GM12874 (cell line): Measurements from ENCODE around the gene OSBPL6.

Source experiments
- TF ChIP-seq, protein P1 (sequence below): IDR thresholded peaks from 2 replicates; pipeline ENCODE4 v1.5.1; 2011; ENCODE audit warnings: low read depth, mild to moderate bottlenecking, control low read depth, low read length, moderate library complexity; ENCODE audit not compliant: insufficient read depth

Gene OSBPL6

DNA sequence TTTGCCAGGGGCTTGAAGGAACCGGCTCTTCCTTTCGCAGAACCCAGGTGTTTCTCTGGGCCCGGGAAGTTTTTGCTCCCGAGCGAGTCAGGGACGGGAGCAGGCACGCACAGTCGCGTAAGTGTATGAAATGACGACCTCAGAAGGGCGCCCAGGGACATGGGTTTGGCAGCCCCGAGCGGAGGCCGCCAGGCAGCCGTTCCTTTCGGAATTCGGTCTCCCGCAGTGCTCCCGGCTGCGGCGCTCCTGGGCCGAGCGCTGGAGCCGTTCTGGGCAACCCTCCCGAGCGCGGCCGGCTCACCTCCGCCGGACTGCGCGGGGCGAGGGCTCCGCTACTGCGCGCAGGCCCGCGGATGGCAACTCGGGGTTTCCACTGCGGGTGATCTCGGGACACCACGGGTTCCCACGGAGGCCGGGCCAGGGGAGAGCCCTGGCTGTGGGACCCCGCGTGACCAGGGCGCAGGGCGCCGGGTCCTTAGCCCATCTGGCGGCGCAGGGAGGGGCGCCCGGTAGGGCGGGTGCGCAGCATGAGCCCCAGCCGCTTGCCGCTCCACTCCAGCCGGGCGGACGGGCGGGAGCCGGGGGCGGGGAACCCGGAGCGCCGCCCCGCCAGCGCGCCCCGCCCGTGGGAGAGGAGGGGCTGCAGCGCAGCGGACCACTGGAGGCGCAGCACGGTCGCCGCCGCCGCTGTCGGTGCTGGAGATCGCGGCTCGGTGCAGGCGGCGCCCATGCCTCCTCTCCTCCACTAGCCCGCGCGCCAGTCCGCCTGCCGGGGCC lies at the start of gene OSBPL6:
Gene OSBPL6, plus strand, starts transcription at position 690 of the 777 bp plus-strand sequence. CDS start 111,673 bp downstream, outside the sequence.
- TF ChIP-seq, protein P1, sequence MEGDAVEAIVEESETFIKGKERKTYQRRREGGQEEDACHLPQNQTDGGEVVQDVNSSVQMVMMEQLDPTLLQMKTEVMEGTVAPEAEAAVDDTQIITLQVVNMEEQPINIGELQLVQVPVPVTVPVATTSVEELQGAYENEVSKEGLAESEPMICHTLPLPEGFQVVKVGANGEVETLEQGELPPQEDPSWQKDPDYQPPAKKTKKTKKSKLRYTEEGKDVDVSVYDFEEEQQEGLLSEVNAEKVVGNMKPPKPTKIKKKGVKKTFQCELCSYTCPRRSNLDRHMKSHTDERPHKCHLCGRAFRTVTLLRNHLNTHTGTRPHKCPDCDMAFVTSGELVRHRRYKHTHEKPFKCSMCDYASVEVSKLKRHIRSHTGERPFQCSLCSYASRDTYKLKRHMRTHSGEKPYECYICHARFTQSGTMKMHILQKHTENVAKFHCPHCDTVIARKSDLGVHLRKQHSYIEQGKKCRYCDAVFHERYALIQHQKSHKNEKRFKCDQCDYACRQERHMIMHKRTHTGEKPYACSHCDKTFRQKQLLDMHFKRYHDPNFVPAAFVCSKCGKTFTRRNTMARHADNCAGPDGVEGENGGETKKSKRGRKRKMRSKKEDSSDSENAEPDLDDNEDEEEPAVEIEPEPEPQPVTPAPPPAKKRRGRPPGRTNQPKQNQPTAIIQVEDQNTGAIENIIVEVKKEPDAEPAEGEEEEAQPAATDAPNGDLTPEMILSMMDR = no peak

DNA sequence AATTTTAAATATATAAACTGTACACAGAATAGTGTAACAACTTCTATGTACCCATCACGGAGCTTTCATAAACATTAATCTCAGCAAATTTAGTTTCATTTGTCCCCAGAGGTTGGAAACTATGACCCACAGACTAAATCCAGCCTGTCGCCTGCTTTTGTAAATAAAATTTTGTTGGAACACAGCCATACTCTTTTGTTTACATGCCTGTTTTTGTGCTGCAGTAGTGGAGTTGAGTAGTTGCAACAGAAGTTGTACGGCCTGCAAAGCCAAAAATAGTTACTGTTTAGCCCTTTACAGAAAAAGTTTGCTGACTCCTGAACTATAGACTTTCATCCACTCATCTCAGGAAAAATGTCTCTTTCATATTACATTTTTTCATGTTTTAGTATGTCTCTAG lies 42.3 kb upstream of the OSBPL6 start:
- TF ChIP-seq, protein P1 = no peak

DNA sequence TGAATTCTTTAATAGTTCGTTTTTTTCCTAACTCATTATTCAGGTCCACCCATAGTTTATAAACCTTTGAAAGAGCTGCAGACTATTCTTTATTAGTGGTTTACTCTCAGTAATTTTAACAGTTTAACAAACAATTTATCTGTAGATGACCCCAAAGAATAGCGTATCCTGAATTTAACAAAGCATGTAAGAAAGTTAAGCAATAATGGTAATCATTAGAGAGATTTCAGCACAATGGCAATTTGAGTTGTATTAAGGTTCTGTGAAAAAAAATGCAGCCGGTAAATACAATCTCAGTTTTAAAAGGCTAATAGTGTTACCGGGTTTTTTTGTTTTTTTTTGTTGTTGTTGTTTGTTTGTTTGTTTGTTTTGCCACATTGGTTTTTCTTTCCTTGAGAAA lies 41.8 kb upstream of the OSBPL6 start:
- TF ChIP-seq, protein P1 = no peak

DNA sequence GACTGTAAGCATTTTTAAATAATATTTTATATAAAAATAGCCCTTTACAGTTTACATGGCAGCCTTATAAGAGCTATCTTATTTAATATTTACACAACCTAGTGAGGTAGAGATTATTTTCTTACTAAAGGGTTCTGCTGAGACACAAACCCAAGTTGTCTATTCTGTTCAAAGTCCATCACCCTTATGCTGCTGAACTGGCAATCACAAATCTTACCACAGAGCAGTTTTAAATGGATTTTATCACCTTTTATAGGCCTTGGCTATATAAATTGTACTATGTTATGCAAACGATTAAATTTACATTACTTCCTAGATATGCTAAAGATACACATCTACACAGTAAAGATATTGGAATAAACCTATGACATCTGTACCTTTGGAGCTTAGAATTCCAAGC lies 41.3 kb upstream of the OSBPL6 start:
- TF ChIP-seq, protein P1 = no peak

DNA sequence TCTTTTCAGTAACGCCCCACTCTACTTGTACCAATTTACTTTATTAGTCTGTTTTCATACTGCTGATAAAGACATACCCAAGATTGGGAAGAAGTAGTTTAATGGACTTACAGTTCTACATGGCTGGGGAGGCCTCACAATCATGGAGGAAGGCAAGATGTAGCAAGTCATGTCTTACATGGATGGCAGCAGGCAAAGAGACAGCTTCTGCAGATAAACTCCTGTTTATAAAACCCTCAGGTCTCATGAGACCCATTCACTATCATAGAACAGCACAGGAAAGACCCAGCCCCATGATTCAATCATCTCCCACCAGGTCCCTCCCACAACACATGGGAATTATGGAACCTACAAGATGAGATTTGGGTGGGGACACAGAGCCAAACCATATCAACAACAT lies 38.8 kb upstream of the OSBPL6 start:
- TF ChIP-seq, protein P1 = no peak

DNA sequence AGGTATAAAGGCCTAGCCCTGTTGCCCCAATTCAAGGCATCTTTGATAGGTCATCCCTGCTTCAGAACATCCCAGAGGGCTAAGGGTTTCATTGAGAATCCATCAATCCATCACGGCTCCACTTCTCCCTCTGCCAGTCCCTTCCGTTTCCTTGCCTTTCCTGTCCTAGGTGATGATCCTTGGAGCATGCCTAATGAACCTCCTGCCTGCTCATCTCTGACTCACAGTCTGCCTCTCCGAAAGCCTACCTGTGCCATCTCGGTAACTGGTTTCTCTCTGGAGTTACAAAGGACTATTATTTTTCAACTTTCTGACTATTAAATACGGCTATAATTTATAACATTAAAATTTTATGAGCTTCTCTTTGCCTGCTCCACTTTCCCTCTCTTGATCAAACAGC lies 36.7 kb upstream of the OSBPL6 start:
- TF ChIP-seq, protein P1 = no peak

DNA sequence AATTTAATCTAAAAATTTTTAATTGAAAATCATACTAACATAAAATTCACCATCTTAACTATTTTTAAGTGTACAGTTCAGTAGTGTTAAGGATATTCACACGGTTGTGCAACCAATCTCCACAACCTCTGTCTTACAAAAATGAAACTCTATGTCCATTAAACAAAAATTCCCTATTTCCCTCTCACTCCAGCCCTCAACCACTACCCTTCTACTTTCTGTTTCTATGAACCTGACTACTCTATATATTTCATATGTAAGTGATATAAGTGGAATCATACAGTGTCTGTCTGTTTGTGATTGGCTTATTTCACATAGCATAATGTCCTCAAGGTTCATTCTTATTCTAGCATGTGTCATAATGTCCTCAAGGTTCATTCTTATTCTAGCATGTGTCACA lies 34.3 kb upstream of the OSBPL6 start:
- TF ChIP-seq, protein P1 = no peak

DNA sequence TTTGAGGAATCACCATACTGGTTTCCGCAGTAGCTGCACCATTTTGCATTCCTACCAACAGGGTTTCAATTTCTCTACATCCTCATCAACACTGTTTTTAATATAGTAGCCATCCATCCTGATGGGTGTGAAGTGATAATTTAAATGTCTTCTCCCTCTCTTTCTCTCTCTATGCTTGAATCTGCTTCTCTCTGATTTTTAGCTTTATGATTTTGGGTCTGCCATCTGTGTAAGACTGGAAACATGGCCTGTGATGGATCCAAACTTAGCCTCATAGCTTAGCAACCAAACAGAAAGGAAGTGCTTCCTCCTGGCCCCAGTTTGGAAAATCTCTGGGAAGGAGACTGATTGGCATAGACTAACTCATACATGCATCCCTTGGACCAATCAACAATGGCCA lies 33.7 kb upstream of the OSBPL6 start:
- TF ChIP-seq, protein P1 = no peak
